Fibroblast of lung (primary cell): ENCODE measurements around the gene DTX1.

Source experiments
- EZH2 ChIP-seq: IDR thresholded peaks from 2 replicates; pipeline ENCODE4 v1.5.1; 2012; ENCODE audit warnings: low read length, control low read depth, mild to moderate bottlenecking; ENCODE audit errors: missing control alignments
- TF ChIP-seq, protein P1 (sequence below), 2 donors: IDR thresholded peaks in 1 of 2; conservative IDR thresholded peaks in 1 of 2; 1 replicate in 1 of 2; 2 replicates in 1 of 2; pipeline ENCODE4 v1.5.1; 2011 to 2012; ENCODE audit warnings: low read length in 2 of 2, control low read depth in 1 of 2, inconsistent platforms in 1 of 2, low read depth in 1 of 2, mild to moderate bottlenecking in 1 of 2

DNA sequence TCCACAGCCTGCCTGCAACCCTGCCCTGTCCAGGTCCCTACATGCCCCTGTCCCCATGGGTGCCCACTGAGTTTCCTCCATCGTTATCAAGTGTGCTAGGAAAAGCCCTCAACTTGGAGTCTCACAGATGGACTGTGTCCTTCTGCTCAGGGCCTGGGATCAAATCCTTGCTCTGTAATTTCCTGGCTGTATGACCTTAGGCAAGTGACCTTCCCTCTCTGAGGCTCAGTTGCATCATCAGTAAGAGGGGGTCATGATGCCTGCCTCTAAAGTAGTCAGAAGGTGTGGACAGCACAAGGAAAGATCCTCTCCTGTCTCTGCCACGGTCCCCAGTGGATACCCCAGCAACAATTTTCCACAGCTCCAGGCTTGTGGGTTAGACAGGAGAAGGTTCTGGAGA lies 56.9 kb downstream of the DTX1 start:
- TF ChIP-seq, protein P1, sequence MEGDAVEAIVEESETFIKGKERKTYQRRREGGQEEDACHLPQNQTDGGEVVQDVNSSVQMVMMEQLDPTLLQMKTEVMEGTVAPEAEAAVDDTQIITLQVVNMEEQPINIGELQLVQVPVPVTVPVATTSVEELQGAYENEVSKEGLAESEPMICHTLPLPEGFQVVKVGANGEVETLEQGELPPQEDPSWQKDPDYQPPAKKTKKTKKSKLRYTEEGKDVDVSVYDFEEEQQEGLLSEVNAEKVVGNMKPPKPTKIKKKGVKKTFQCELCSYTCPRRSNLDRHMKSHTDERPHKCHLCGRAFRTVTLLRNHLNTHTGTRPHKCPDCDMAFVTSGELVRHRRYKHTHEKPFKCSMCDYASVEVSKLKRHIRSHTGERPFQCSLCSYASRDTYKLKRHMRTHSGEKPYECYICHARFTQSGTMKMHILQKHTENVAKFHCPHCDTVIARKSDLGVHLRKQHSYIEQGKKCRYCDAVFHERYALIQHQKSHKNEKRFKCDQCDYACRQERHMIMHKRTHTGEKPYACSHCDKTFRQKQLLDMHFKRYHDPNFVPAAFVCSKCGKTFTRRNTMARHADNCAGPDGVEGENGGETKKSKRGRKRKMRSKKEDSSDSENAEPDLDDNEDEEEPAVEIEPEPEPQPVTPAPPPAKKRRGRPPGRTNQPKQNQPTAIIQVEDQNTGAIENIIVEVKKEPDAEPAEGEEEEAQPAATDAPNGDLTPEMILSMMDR (conservative IDR thresholded peaks at IDR 0.05 in 1 of 2, IDR thresholded peaks at IDR 0.05 in 1 of 2; ENCODE audit: low read depth in 1 of 2, low read length in 2 of 2), result no peak
- no peak for TF ChIP-seq EZH2
